HUES48 (cell line): ENCODE data around the gene BAZ1A.

Experiments used
- H3K27ac ChIP-seq: one replicate; pipeline ENCODE4 v1.7.0; 2013; ENCODE audit warnings: low read depth, low read length, inconsistent platforms
- H3K27me3 ChIP-seq: 2 replicates; pipeline ENCODE4 v1.6.1; 2013; ENCODE audit warnings: mild to moderate bottlenecking, low read length; ENCODE audit not compliant: control insufficient read depth, insufficient read depth
- H3K36me3 ChIP-seq: 2 replicates; pipeline ENCODE4 v1.6.1; 2013; ENCODE audit warnings: low read length; ENCODE audit not compliant: control insufficient read depth, insufficient read depth
- H3K4me1 ChIP-seq: 2 replicates; pipeline ENCODE4 v1.6.1; 2013; ENCODE audit warnings: mild to moderate bottlenecking, low read length; ENCODE audit not compliant: control insufficient read depth, insufficient read depth
- H3K4me3 ChIP-seq: 2 replicates; pipeline ENCODE4 v1.5.1; 2013; ENCODE audit warnings: mild to moderate bottlenecking, low read depth, low read length
- H3K9ac ChIP-seq: 2 replicates; pipeline ENCODE4 v1.6.1; 2013; ENCODE audit warnings: mild to moderate bottlenecking, low read depth, low read length, moderate library complexity
- H3K9me3 ChIP-seq: 2 replicates; pipeline ENCODE4 v1.6.1; 2013; ENCODE audit warnings: low read length; ENCODE audit not compliant: control insufficient read depth, insufficient read depth

BAZ1A gene

DNA sequence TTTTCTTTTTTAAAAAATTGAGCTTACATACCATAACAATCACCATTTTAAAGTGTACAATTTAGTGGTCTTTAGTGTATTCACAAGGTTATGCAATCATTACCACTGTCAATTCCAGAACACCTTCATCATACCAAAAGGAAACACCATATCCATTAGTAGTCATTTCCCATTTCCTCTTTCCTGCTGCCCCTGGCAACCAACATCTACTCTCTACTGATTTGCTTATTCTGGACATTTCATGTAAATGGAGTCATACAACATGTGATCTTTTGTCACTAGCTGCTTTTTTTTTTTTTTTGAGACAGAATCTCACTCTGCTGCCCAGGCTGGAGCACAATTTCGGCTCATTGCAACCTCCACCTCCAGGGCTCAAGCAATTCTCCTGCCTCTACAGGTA, 93.9 kb downstream of the BAZ1A start:
- H3K4me1 ChIP-seq, result no peaks in the 10 kb centered on the region
- no peak overlapping the region for H3K9ac ChIP-seq
- no peak overlapping the region for H3K27ac ChIP-seq
- no peaks in the 10 kb centered on the region for H3K9me3 ChIP-seq
- no peak overlapping the region for H3K4me3 ChIP-seq
- H3K36me3 ChIP-seq, result peaks cover 33% of the 10 kb centered on the region
- H3K27me3 ChIP-seq, result no peaks in the 10 kb centered on the region

DNA sequence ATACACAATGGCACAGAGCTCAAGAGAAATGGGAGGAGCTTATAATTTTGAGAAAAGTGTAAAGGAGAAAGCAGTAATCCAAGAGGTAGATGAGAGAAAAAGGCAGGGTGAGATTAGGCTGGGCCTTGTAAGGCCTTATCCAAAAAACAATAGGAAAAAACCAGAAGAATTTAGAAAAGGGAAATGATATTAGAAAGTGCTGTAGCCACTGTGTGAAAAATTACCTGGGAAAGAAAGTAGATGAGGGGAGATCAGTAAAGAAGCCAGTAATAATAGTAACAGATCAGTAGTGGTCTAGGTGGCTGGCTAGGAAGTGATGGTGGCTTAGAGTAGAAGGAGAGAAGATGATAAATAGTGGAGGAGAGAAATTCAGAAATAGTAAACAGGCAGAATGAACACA, 94.5 kb downstream of the BAZ1A start:
- Histone ChIP-seq H3K4me1 (no peaks in the 10 kb centered on the region), H3K9ac (no peak overlapping the region), H3K27ac (no peak overlapping the region), H3K36me3 (peaks cover 38% of the 10 kb centered on the region), H3K4me3 (no peak overlapping the region), H3K9me3 (no peaks in the 10 kb centered on the region), H3K27me3 (no peaks in the 10 kb centered on the region)

DNA sequence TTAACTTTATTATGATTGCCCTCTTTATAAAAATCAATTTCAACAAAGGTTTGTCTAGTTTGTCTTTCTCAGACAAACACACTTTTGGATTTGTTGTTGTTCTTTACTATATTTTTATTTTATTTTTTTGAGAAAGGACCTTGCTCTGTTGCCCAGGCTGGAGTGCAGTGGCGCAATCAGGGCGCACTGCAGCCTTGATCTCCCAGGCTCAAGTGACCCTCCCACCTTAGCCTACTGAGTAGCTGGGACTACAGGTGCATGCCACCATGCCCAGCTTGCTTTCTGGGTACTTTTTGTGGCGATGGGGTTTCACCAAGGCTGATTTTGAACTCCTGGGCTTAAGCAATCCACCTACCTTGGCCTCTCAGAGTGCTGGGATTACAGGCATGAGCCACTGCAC, 96.4 kb downstream of the BAZ1A start:
- no peak overlapping the region for H3K4me3 ChIP-seq
- H3K9me3 ChIP-seq, result no peaks in the 10 kb centered on the region
- H3K4me1 ChIP-seq, result no peaks in the 10 kb centered on the region
- H3K9ac ChIP-seq, result no peak overlapping the region
- H3K36me3 ChIP-seq, result peaks cover 46% of the 10 kb centered on the region
- H3K27me3 ChIP-seq, result no peaks in the 10 kb centered on the region
- H3K27ac ChIP-seq, result no peak overlapping the region

DNA sequence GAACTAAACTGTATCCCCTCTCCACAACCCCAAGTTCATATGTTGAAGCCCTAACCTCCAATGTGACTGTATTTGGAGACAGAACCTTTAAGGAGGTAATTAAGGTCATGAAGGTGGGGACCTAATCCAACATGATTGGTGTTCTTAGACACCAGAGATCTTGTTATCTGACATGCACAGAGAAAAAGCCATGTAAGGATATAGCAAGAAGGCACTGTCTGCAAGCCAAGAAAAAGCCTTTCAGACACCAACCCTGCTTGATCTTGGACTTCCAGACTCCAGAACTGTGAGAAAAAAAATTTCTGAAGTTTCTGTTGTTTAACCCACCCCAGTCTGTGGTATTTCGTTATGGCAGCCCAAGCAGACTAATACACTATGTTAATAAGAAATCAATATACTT, 98.5 kb downstream of the BAZ1A start:
- Histone ChIP-seq H3K36me3 (peaks cover 38% of the 10 kb centered on the region), H3K4me1 (no peaks in the 10 kb centered on the region), H3K4me3 (no peak overlapping the region), H3K9ac (no peak overlapping the region), H3K9me3 (no peaks in the 10 kb centered on the region), H3K27me3 (no peaks in the 10 kb centered on the region), H3K27ac (no peak overlapping the region)

DNA sequence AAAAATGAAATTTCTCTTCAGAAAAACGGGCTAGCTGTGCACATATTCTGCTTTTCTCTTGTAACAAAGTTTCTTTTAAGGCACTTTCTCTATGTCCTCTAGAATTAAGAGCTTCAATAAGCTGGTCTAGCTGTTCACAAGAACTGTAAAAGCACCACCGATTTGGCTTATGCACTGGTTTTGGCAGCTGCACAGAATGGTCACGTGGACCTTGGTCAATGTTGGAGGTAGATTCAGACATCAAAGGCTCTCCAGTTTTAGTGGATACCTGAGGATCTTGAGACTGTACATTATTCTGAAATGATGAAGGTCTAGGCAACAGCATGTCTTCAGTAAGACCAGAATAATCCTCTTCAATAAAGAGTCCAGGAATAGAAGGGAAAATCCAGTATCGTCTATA, 99.2 kb downstream of the BAZ1A start:
- Histone ChIP-seq H3K36me3 (peaks cover 34% of the 10 kb centered on the region), H3K9me3 (no peaks in the 10 kb centered on the region), H3K4me3 (no peak overlapping the region), H3K9ac (no peak overlapping the region), H3K27me3 (no peaks in the 10 kb centered on the region), H3K4me1 (no peaks in the 10 kb centered on the region), H3K27ac (no peak overlapping the region)

DNA sequence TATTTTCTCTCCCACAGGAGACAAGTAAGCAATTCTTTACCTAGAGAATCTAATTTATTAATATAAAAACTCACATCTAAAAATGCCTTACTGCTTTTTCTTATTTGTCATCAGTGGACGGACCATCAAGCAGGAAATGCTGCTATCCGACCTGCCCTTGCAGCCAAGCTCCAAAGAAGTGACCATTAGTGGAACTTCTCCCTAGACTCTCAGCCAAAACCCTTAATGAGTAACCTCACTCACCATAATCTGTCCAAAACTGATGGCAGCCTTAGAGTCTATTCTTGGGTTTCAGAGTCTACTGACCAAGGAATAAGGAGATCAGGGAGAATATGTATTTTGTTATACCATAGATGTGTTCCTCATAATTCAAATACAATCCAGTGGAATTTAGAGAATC, 99.8 kb downstream of the BAZ1A start:
- Histone ChIP-seq H3K4me1 (no peaks in the 10 kb centered on the region), H3K27me3 (no peaks in the 10 kb centered on the region), H3K4me3 (no peak overlapping the region), H3K36me3 (peaks cover 36% of the 10 kb centered on the region), H3K27ac (no peak overlapping the region), H3K9ac (no peak overlapping the region), H3K9me3 (no peaks in the 10 kb centered on the region)

DNA sequence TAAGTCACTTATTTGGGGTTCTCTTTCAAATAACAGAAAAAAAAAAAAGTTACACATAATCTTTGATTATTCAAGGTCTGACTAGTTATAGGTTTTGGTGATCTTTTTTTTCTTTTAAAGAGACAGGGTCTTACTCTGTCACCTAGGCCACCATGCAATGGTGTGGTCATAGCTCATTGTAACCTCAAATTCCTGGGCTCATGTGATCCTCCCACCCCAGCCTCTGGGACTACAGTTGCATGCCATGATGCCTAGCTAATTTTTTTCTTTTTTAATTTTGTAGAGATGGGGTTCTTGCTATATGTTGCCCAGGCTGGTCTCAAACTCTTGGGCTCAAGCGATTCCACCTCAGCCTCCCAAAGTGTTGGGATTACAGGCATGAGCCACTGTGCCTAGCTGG, 104.3 kb downstream of the BAZ1A start:
- Histone ChIP-seq H3K9ac (no peak overlapping the region), H3K4me3 (no peak overlapping the region), H3K36me3 (peaks cover 22% of the 10 kb centered on the region), H3K27ac (no peak overlapping the region), H3K4me1 (no peaks in the 10 kb centered on the region), H3K27me3 (no peaks in the 10 kb centered on the region), H3K9me3 (no peaks in the 10 kb centered on the region)

DNA sequence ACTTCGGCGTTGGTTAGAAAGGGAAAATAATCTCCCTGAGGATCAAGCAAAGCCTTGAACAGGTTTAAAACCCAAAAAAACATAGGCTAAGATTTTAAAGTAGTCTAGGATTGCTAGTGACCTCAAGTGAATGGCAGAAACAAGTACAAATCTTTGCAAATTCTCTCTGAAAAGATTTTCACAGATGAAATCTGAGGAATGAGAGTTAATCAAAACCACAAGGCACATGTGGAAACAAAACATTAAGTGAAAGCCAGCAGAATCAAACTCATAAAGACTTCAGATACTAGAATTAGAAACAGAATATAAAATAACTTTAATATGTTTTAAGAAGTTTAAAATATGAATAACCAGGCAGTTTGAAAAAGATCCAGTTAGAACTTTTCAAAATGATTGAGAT, 108.6 kb downstream of the BAZ1A start:
- H3K27ac ChIP-seq, result no peak overlapping the region
- H3K4me3 ChIP-seq, result no peak overlapping the region

DNA sequence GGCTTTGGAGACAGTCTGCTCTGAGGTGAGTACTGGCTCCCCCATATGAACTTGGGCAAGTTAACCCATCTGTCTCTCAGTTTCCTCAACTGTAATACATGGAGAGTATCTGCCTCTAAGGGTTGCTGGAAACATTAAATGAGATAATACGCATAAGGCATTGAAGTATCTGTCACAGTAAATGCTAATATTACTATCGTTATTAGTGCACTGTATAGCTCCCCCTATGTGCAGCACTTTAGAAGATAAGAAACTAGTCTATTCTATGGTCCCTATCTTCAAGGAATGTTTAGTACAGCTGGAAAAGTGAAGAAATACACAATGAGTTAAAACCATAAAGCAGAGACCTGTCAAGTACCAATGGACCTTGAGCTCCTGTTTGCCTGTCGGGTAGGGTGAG, 109.1 kb downstream of the BAZ1A start:
- Histone ChIP-seq H3K27me3 (no peaks in the 10 kb centered on the region), H3K9ac (no peak overlapping the region), H3K4me3 (no peak overlapping the region), H3K27ac (no peak overlapping the region), H3K36me3 (peaks cover 36% of the 10 kb centered on the region), H3K4me1 (no peaks in the 10 kb centered on the region), H3K9me3 (no peaks in the 10 kb centered on the region)

More for the DNA sequence above, 108.6 kb downstream of the BAZ1A start:
- Histone ChIP-seq H3K9ac (no peak overlapping the region), H3K9me3 (no peaks in the 10 kb centered on the region), H3K36me3 (peaks cover 33% of the 10 kb centered on the region), H3K27me3 (no peaks in the 10 kb centered on the region), H3K4me1 (no peaks in the 10 kb centered on the region)

DNA sequence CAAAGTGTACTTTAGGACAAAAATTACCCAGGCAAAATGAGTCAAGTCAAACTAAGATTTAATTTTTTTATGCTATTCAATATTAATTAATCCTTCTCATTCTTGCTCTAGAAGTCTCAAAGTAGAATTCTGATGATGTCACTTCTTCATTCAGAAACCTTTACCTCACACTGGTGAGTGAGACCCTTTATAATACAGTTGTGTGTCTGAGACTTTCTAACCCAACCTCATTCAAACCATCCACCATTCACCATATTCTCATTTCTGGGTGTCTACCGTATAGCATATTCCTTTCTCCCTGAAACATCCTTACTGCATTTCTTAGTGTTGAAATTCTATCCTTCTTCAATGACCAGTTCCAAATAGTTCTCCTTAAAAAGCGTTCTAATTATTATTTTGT, 119.9 kb downstream of the BAZ1A start:
- Histone ChIP-seq H3K27ac (no peak overlapping the region), H3K36me3 (peaks cover 29% of the 10 kb centered on the region), H3K9ac (no peak overlapping the region), H3K4me3 (no peak overlapping the region), H3K4me1 (no peaks in the 10 kb centered on the region), H3K27me3 (no peaks in the 10 kb centered on the region), H3K9me3 (no peaks in the 10 kb centered on the region)

DNA sequence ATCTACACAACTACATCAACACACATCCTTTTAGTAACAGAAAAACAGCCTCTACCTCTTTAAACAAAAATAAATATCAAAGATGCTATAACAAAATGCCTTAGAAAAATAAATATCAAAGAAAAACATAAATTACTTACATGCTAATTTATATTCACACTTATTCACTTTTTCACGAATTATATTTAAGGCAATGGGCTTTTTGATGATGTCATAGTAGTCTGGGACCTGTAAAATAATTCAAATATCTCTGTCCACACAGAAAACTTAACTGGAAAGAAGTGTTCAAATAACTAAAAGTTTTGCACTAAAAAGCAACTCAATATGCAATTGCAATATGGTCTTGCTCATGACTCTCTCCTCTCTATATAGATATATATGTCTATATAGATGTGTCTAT, 120.5 kb downstream of the BAZ1A start:
- peaks cover 28% of the 10 kb centered on the region for H3K36me3 ChIP-seq
- H3K9me3 ChIP-seq, result no peaks in the 10 kb centered on the region

DNA sequence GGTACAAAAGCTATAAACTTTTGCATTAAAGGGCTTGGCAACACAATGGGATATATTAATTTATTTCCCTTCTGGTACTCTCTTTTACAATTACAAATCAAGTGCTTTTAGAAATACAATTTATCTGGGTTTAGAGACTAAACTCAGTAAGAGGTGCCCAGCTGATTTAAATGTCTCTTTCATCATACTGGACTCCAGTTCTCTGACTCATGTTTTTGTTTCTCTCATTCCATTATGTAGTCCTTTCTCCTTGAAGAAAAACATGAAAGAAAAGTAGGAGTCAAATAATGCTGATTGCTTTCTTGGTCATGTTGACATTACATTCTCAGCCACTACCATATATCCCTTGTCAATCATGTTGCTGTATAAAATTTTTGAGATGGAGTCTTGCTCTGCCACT, 124.5 kb downstream of the BAZ1A start:
- H3K9ac ChIP-seq, result no peak overlapping the region
- H3K9me3 ChIP-seq, result no peaks in the 10 kb centered on the region
- H3K4me1 ChIP-seq, result no peaks in the 10 kb centered on the region
- no peaks in the 10 kb centered on the region for H3K27me3 ChIP-seq
- no peak overlapping the region for H3K27ac ChIP-seq
- H3K36me3 ChIP-seq, result peaks cover 14% of the 10 kb centered on the region
- no peak overlapping the region for H3K4me3 ChIP-seq

More for the DNA sequence above, 120.5 kb downstream of the BAZ1A start:
- Histone ChIP-seq H3K4me1 (no peaks in the 10 kb centered on the region), H3K27me3 (no peaks in the 10 kb centered on the region), H3K4me3 (no peak overlapping the region), H3K27ac (no peak overlapping the region), H3K9ac (no peak overlapping the region)
